HG03558 (cell line): ENCODE results near the gene CS.
A peak's percentile ranks its signal among the peaks of the same experiment; 100 is the strongest.

Experiments used
- ATAC-seq: cut with Tn5 transposase; IDR thresholded peaks from one replicate; pipeline ENCODE4 v1.9.1; 2021; ENCODE audit warnings: moderate number of reproducible peaks; ENCODE audit not compliant: unreplicated experiment; ENCODE audit errors: extremely low read depth

The CS gene

GRCh38 chr12:56256326-56256960 is 43.7 kb downstream of the CS start:
- no peak for ATAC-seq

- no peak for ATAC-seq
Measured at GRCh38 chr12:56255671-56256070, 44.5 kb downstream of the CS start.

GRCh38 chr12:56253091-56253490 is 47.0 kb downstream of the CS start:
- no peak for ATAC-seq

- ATAC-seq = no peak
Measured at GRCh38 chr12:56252649-56253048, 47.5 kb downstream of the CS start.

- ATAC-seq = no peak
Measured at GRCh38 chr12:56248711-56249110, 51.4 kb downstream of the CS start.

- ATAC-seq = no peak
Measured at GRCh38 chr12:56247923-56248322, 52.2 kb downstream of the CS start.

GRCh38 chr12:56244494-56244893 is 55.6 kb downstream of the CS start:
- no peak for ATAC-seq

GRCh38 chr12:56243731-56244181 is 56.4 kb downstream of the CS start:
- no peak for ATAC-seq

- ATAC-seq = no peak
Measured at GRCh38 chr12:56242986-56243385, 57.1 kb downstream of the CS start.

- no peak for ATAC-seq
Measured at GRCh38 chr12:56241424-56242303, 58.5 kb downstream of the CS start.

GRCh38 chr12:56237552-56237951 is 62.6 kb downstream of the CS start:
- ATAC-seq = no peak

GRCh38 chr12:56236985-56237384 is 63.1 kb downstream of the CS start:
- ATAC-seq = no peak

- ATAC-seq = no peak
Measured at GRCh38 chr12:56236091-56236490, 64.0 kb downstream of the CS start.

GRCh38 chr12:56234746-56235436 is 65.2 kb downstream of the CS start:
- ATAC-seq = no peak

- no peak for ATAC-seq
Measured at GRCh38 chr12:56231184-56231582, 68.9 kb downstream of the CS start.

GRCh38 chr12:56230432-56231183 is 69.5 kb downstream of the CS start:
- ATAC-seq = no peak

GRCh38 chr12:56229916-56230431 is 70.2 kb downstream of the CS start, which contains the start of gene SLC39A5:
Gene SLC39A5 (plus strand): TSS chr12:56230051. CDS start chr12:56231275, 1,224 bp downstream.
- ATAC-seq = no peak

GRCh38 chr12:56229082-56229481 is 71.0 kb downstream of the CS start:
- ATAC-seq = no peak

- no peak for ATAC-seq
Measured at GRCh38 chr12:56224954-56225353, 75.2 kb downstream of the CS start.

- peak; percentile 53 for ATAC-seq
Measured at GRCh38 chr12:56224102-56224701, 75.9 kb downstream of the CS start, which contains the start of gene NABP2. Gene NABP2 (plus strand): TSS chr12:56224342. CDS start chr12:56224857, 515 bp downstream.
